ENCODE data around the gene HSD11B1L.

HSD11B1L gene

GRCh38 chr19:5641171-5641570 lies 39.7 kb upstream of the HSD11B1L start:
- Histone ChIP-seq H3K27ac (ENCODE audit: extremely low read depth, low read depth, low read length) (no peak overlapping the region), H3K4me1 (ENCODE audit: control insufficient read depth, insufficient read depth, low read length) (no peaks in the 10 kb centered on the region), H3K36me3 (ENCODE audit: control insufficient read depth in 2 of 2, insufficient read depth in 1 of 2, low read length in 2 of 2) (peaks cover 28 to 65% of the 10 kb centered on the region in 2 experiments), H3K9me3 (ENCODE audit: control insufficient read depth, insufficient read depth, low read depth, low read length) (no peaks in the 10 kb centered on the region), H3K4me3 (ENCODE audit: low read depth, low read length) (no peak overlapping the region)
- TF ChIP-seq ZNF837 (tag by site-specific recombination; IDR thresholded peaks at IDR 0.05) (no peak), ZNF433 (tag by site-specific recombination; IDR thresholded peaks at IDR 0.05; ENCODE audit: low read depth) (no peak), ZNF747 (tag by site-specific recombination; IDR thresholded peaks at IDR 0.05) (no peak), ZNF514 (tag by site-specific recombination; IDR thresholded peaks at IDR 0.05) (no peak), ZNF121 (tag by site-specific recombination; IDR thresholded peaks at IDR 0.05) (no peak), IKZF3 (tag by site-specific recombination; IDR thresholded peaks at IDR 0.05) (no peak)
- ChIA-PET CTCF (no interaction called here), POLR2A (no interaction called here)

GRCh38 chr19:5642204-5642603 lies 38.6 kb upstream of the HSD11B1L start:
- no peaks in the 10 kb centered on the region for H3K4me1 ChIP-seq (ENCODE audit: control insufficient read depth, insufficient read depth, low read length)
- TF ChIP-seq ZNF621 (tag by site-specific recombination; IDR thresholded peaks at IDR 0.05): no peak
- no peak for TF ChIP-seq ZNF114 (tag by site-specific recombination; IDR thresholded peaks at IDR 0.05)
- TF ChIP-seq ZNF214 (tag by site-specific recombination; IDR thresholded peaks at IDR 0.05; ENCODE audit: borderline replicate concordance): no peak
- TF ChIP-seq ZNF561 (tag by site-specific recombination; IDR thresholded peaks at IDR 0.05; ENCODE audit: borderline replicate concordance): no peak
- no peak for TF ChIP-seq ZNF449 (tag by site-specific recombination; IDR thresholded peaks at IDR 0.05)
- TF ChIP-seq ZBTB44 (tag by site-specific recombination; IDR thresholded peaks at IDR 0.05): no peak
- no peak for TF ChIP-seq ZNF585B (tag by site-specific recombination; IDR thresholded peaks at IDR 0.05)
- TF ChIP-seq ZNF837 (tag by site-specific recombination; IDR thresholded peaks at IDR 0.05): no peak
- TF ChIP-seq ZNF169 (tag by site-specific recombination; IDR thresholded peaks at IDR 0.05): no peak
- TF ChIP-seq ZNF202 (tag by site-specific recombination; IDR thresholded peaks at IDR 0.05; ENCODE audit: borderline replicate concordance): no peak
- no peak for TF ChIP-seq ZSCAN16 (tag by site-specific recombination; IDR thresholded peaks at IDR 0.05)
- TF ChIP-seq KLF1 (tag by site-specific recombination; IDR thresholded peaks at IDR 0.05): no peak
- no peak for TF ChIP-seq ZNF292 (tag by site-specific recombination; IDR thresholded peaks at IDR 0.05; ENCODE audit: borderline replicate concordance, low read depth)
- TF ChIP-seq, protein P1, sequence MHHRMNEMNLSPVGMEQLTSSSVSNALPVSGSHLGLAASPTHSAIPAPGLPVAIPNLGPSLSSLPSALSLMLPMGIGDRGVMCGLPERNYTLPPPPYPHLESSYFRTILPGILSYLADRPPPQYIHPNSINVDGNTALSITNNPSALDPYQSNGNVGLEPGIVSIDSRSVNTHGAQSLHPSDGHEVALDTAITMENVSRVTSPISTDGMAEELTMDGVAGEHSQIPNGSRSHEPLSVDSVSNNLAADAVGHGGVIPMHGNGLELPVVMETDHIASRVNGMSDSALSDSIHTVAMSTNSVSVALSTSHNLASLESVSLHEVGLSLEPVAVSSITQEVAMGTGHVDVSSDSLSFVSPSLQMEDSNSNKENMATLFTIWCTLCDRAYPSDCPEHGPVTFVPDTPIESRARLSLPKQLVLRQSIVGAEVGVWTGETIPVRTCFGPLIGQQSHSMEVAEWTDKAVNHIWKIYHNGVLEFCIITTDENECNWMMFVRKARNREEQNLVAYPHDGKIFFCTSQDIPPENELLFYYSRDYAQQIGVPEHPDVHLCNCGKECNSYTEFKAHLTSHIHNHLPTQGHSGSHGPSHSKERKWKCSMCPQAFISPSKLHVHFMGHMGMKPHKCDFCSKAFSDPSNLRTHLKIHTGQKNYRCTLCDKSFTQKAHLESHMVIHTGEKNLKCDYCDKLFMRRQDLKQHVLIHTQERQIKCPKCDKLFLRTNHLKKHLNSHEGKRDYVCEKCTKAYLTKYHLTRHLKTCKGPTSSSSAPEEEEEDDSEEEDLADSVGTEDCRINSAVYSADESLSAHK (tag by site-specific recombination; IDR thresholded peaks at IDR 0.05): no peak
- no peak for TF ChIP-seq IKZF3 (tag by site-specific recombination; IDR thresholded peaks at IDR 0.05)
- no peaks in the 10 kb centered on the region for H3K9me3 ChIP-seq (ENCODE audit: control insufficient read depth, insufficient read depth, low read depth, low read length)
- no peak overlapping the region for H3K4me3 ChIP-seq (ENCODE audit: low read depth, low read length)
- CTCF ChIA-PET: no interaction called here
- H3K36me3 ChIP-seq (ENCODE audit: control insufficient read depth in 2 of 2, insufficient read depth in 1 of 2, low read length in 2 of 2): peaks cover 30 to 74% of the 10 kb centered on the region in 2 experiments
- no peak overlapping the region for H3K27ac ChIP-seq (ENCODE audit: extremely low read depth, low read depth, low read length)
- POLR2A ChIA-PET: interaction anchor here (0.6 kb wide), 1 partner anchor 20 kb away, joined by 3 read pairs; the partner anchor contains the start of genes SAFB and SAFB2
